ENCODE data around the gene HS1BP3.

The HS1BP3 gene

GRCh38 chr2:20635113-20635510 lies 15.8 kb downstream of the HS1BP3 start:
- TF ChIP-seq FOXM1 (IDR thresholded peaks at IDR 0.05; ENCODE audit: borderline replicate concordance, low read depth) (no peak), TAF1 (IDR thresholded peaks at IDR 0.05; ENCODE audit: low read depth) (no peak), TCF12 (IDR thresholded peaks at IDR 0.05; ENCODE audit: low read depth) (no peak)

DNA sequence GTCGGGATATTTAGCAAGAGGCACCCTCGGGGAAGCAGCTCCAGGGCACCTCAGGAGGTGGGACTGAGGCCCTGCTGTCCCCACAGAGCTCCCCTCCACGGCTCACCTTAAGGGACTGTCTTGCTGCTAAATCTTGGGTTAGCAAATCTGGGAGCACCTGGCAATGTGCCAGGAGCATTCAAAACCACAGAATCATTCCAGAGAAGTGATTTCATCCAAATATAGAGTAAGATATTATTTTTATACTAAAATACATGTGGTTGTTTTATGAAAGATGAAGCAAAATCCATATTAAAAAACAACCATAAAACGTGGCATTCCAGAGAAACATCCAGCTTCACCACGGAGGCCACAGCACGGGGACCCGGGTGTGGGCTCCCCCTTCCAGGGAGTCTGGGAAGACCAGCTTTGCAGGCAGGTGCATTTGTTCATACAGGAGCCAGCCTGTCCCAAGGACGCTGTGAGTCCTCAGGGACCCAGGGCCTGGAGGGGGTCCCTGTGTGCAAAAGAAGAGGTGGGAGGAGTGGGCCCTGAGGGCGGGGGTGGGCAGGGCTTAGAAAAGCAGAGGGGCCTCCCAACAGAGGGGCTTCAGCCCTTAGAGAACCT lies 16.3 kb downstream of the HS1BP3 start:
- TF ChIP-seq NFIC (IDR thresholded peaks at IDR 0.05) (peak; percentile 69), ZBTB7A (IDR thresholded peaks at IDR 0.05; ENCODE audit: low read depth) (0 out of 2 replicates have a peak, but pooled peaks have one; percentile 26), CREB1 (IDR thresholded peaks at IDR 0.05; ENCODE audit: low read depth) (no peak), EGR1 (IDR thresholded peaks at IDR 0.05) (no peak)

- peak; percentile 8; the same call in 1 of the 2 replicates for TF ChIP-seq EP300 (IDR thresholded peaks at IDR 0.05; ENCODE audit: borderline replicate concordance)
- TF ChIP-seq RAD21 (IDR thresholded peaks at IDR 0.05; ENCODE audit: low read depth): no peak
- TF ChIP-seq ZBTB7A (IDR thresholded peaks at IDR 0.05; ENCODE audit: low read depth): no peak
- no peak for TF ChIP-seq USF1 (IDR thresholded peaks at IDR 0.05)
These were observed 16.9 kb downstream of the HS1BP3 start for GRCh38 chr2:20633794-20634506.

GRCh38 chr2:20633001-20633400 lies 17.9 kb downstream of the HS1BP3 start:
- no peak for TF ChIP-seq CREB1 (IDR thresholded peaks at IDR 0.05; ENCODE audit: low read depth)

DNA sequence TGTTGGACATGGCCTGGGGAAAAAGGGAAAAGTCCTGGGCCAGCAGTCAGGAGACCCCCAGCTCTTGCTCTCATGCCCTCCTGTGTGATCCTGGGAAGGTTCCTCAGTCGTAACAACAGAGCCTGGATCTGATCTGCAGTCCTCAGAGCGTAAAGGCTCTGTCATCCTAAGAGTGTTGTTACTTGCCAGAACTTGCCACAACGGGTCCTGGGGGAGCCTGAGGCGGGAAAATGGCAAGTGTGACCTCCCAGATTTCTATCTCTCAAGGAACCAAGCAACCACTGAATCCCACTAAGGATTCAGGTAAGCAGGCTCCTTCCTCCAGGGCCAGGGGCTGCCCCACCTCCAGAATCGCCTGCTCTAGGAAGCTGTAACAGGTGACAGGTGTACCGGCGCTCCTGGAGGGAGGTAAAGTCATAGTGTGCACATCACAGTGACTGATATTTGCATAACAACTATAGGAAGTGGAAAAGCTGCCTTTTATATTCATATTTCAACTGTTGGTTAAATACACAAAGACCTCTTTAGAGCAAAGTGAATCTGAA lies 18.4 kb downstream of the HS1BP3 start:
- TF ChIP-seq RAD21 (IDR thresholded peaks at IDR 0.05; ENCODE audit: low read depth): no peak
- TF ChIP-seq NFIC (IDR thresholded peaks at IDR 0.05): no peak
- TF ChIP-seq, protein P1, sequence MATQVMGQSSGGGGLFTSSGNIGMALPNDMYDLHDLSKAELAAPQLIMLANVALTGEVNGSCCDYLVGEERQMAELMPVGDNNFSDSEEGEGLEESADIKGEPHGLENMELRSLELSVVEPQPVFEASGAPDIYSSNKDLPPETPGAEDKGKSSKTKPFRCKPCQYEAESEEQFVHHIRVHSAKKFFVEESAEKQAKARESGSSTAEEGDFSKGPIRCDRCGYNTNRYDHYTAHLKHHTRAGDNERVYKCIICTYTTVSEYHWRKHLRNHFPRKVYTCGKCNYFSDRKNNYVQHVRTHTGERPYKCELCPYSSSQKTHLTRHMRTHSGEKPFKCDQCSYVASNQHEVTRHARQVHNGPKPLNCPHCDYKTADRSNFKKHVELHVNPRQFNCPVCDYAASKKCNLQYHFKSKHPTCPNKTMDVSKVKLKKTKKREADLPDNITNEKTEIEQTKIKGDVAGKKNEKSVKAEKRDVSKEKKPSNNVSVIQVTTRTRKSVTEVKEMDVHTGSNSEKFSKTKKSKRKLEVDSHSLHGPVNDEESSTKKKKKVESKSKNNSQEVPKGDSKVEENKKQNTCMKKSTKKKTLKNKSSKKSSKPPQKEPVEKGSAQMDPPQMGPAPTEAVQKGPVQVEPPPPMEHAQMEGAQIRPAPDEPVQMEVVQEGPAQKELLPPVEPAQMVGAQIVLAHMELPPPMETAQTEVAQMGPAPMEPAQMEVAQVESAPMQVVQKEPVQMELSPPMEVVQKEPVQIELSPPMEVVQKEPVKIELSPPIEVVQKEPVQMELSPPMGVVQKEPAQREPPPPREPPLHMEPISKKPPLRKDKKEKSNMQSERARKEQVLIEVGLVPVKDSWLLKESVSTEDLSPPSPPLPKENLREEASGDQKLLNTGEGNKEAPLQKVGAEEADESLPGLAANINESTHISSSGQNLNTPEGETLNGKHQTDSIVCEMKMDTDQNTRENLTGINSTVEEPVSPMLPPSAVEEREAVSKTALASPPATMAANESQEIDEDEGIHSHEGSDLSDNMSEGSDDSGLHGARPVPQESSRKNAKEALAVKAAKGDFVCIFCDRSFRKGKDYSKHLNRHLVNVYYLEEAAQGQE (IDR thresholded peaks at IDR 0.05; ENCODE audit: low read depth): no peak
- no peak for TF ChIP-seq EGR1 (IDR thresholded peaks at IDR 0.05)
- no peak for TF ChIP-seq CEBPB (IDR thresholded peaks at IDR 0.05)
- TF ChIP-seq MAX (IDR thresholded peaks at IDR 0.05): no peak
- no peak for TF ChIP-seq USF1 (IDR thresholded peaks at IDR 0.05)
- TF ChIP-seq FOXM1 (IDR thresholded peaks at IDR 0.05; ENCODE audit: borderline replicate concordance, low read depth): no peak

- no peak for TF ChIP-seq NFIC (IDR thresholded peaks at IDR 0.05)
- no peak for TF ChIP-seq TEAD4 (IDR thresholded peaks at IDR 0.05)
These were observed 19.1 kb downstream of the HS1BP3 start for GRCh38 chr2:20631617-20632307.

- no peak for TF ChIP-seq USF1 (IDR thresholded peaks at IDR 0.05)
- TF ChIP-seq RAD21 (IDR thresholded peaks at IDR 0.05; ENCODE audit: low read depth): no peak
- no peak for TF ChIP-seq TAF1 (IDR thresholded peaks at IDR 0.05; ENCODE audit: low read depth)
- TF ChIP-seq EGR1 (IDR thresholded peaks at IDR 0.05): no peak
- no peak for TF ChIP-seq CREB1 (IDR thresholded peaks at IDR 0.05; ENCODE audit: low read depth)
- no peak for TF ChIP-seq MAX (IDR thresholded peaks at IDR 0.05)
- no peak for TF ChIP-seq FOXM1 (IDR thresholded peaks at IDR 0.05; ENCODE audit: borderline replicate concordance, low read depth)
- no peak for TF ChIP-seq CEBPB (IDR thresholded peaks at IDR 0.05)
- TF ChIP-seq YY1 (IDR thresholded peaks at IDR 0.05; ENCODE audit: low read depth): no peak
- TF ChIP-seq NFIC (IDR thresholded peaks at IDR 0.05): no peak
- no peak for TF ChIP-seq EP300 (IDR thresholded peaks at IDR 0.05; ENCODE audit: borderline replicate concordance)
These were observed 19.9 kb downstream of the HS1BP3 start for GRCh38 chr2:20630967-20631366.
